Bronchial epithelial cell (primary cell): Measurements from ENCODE around the gene MAP7D2. TPM values are rescaled to one million over a fixed set of nuclear protein-coding genes. Genes with fewer than 3 reads are reported as not detected.
"Not testable (repeated sequence)": the region's sequence is repeated elsewhere in the genome, so short reads cannot be mapped to it uniquely, and the experiment has no call there.

Experiments used
- DNase-seq: peaks from one replicate; pipeline ENCODE4 v3.0.0-alpha.2; 2010; ENCODE audit warnings: low read depth
- FAIRE-seq: peaks from 2 replicates; lab custom pipeline; 2011; peaks lifted over from hg19 to GRCh38; lab: Jason Lieb, UNC
- H3K27me3 ChIP-seq: 2 replicates; pipeline ENCODE4 v1.5.1; 2011; ENCODE audit warnings: low read length; ENCODE audit not compliant: control insufficient read depth, insufficient read depth
- H3K36me3 ChIP-seq: 2 replicates; pipeline ENCODE4 v1.5.1; 2011; ENCODE audit warnings: low read length; ENCODE audit not compliant: control insufficient read depth, insufficient read depth
- H3K4me3 ChIP-seq: 2 replicates; pipeline ENCODE4 v1.5.1; 2011; ENCODE audit warnings: mild to moderate bottlenecking, low read depth, low read length, control low read depth
- total RNA-seq: library from RNA; depleted of rRNA; stranded (reverse); fragments of >200 nt; gene quantifications from 2 replicates; pipeline ENCODE4 v1.2.1, GENCODE V29; 2014
- TF ChIP-seq, protein P1 (sequence below): IDR thresholded peaks from 2 replicates; pipeline ENCODE4 v1.5.1; 2011; ENCODE audit warnings: mild to moderate bottlenecking, moderate library complexity, low read length, control low read depth, inconsistent platforms; ENCODE audit not compliant: insufficient read depth, severe bottlenecking

Gene MAP7D2
- total RNA-seq, 1 donor from 2014 or later, result under 0.01 TPM

DNA sequence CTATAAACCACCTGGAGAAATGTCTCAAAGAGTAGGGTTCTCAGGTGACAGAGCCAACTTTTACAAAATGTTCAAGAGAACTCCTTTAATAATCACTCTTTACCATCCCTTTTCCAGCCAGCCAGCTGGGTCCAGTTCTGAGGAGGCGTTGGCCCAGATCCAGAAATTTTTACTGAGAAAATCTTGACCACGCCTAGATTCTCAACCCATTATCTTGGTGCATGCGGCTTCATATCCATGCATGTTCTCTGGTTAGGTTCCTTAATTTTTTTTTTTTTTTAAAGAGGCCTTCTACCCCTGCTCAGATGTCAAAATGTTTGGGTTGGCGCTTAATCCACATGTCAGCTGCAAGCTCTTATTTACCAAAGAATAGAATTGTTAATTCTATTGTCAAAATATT, 12.0 kb upstream of the MAP7D2 start:
- Histone ChIP-seq H3K27me3 (no peaks in the 10 kb centered on the region), H3K4me3 (no peak overlapping the region), H3K36me3 (peaks cover 1% of the 10 kb centered on the region)
- TF ChIP-seq, protein P1, sequence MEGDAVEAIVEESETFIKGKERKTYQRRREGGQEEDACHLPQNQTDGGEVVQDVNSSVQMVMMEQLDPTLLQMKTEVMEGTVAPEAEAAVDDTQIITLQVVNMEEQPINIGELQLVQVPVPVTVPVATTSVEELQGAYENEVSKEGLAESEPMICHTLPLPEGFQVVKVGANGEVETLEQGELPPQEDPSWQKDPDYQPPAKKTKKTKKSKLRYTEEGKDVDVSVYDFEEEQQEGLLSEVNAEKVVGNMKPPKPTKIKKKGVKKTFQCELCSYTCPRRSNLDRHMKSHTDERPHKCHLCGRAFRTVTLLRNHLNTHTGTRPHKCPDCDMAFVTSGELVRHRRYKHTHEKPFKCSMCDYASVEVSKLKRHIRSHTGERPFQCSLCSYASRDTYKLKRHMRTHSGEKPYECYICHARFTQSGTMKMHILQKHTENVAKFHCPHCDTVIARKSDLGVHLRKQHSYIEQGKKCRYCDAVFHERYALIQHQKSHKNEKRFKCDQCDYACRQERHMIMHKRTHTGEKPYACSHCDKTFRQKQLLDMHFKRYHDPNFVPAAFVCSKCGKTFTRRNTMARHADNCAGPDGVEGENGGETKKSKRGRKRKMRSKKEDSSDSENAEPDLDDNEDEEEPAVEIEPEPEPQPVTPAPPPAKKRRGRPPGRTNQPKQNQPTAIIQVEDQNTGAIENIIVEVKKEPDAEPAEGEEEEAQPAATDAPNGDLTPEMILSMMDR, result no peak
- no peak for DNase-seq
- FAIRE-seq, result no peak

DNA sequence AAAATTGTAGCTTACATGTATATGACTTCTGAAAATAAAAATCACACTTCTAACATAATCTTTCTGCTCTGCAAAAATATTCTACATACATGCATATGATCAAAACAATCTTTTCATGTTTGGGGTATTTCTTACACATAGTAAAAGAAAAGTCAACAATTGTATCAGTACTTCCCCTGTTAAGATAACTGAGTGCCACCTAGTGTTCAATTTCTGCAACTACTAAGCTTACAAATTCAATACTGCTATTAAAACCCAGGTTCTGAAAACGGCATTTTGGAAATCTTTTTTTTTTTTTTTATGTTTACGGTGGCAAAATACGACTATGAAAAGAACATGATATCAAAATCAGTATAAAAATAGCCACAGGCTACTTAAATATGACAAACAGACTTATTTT, 10.7 kb upstream of the MAP7D2 start:
- FAIRE-seq, result peak; percentile 85
- H3K4me3 ChIP-seq, H3K27me3 ChIP-seq, H3K36me3 ChIP-seq, DNase-seq: not testable (repeated sequence)

DNA sequence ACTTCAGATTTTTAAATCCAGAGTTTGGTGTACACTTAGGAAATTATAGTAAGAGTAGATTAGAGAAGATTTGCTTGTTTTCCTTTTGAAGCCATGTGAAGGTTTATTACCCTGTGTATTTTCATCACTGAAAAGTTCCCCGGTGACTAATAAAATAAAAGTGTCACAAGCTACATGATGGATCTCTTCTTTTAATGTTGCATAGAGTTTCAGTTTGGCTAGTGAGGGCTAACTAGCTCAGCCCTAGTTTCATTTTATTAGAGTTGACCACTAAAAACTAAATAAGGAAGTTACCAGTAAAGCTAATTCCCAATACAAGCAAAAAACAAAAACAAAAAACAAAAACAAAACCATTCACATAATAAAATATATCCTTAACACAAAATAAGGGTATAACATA, 10.1 kb upstream of the MAP7D2 start:
- H3K27me3 ChIP-seq, FAIRE-seq, H3K4me3 ChIP-seq, H3K36me3 ChIP-seq, DNase-seq: not testable (repeated sequence)

DNA sequence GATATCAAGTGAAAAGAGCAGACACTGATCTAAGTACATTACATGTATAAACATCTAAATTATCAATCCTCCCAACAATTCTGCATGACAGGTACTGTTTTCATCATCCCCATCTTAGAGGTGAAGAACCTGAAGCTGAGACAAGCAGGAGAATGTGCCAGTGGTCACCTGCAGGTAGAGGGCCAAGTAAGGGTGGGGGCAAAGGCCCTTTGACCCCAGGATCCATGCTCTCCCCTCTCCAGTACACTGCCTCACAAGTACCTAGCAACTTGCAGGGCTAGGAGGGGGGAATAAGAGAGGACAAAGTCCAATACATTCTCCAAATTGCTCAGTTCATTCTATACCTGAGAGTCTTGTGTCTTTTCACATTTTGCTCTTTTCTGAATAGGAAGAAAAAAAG, 8.3 kb upstream of the MAP7D2 start:
- Histone ChIP-seq H3K4me3 (no peak overlapping the region), H3K27me3 (no peaks in the 10 kb centered on the region), H3K36me3 (peaks cover 1% of the 10 kb centered on the region)
- DNase-seq (no peak), FAIRE-seq (no peak)
- TF ChIP-seq, protein P1, result no peak

DNA sequence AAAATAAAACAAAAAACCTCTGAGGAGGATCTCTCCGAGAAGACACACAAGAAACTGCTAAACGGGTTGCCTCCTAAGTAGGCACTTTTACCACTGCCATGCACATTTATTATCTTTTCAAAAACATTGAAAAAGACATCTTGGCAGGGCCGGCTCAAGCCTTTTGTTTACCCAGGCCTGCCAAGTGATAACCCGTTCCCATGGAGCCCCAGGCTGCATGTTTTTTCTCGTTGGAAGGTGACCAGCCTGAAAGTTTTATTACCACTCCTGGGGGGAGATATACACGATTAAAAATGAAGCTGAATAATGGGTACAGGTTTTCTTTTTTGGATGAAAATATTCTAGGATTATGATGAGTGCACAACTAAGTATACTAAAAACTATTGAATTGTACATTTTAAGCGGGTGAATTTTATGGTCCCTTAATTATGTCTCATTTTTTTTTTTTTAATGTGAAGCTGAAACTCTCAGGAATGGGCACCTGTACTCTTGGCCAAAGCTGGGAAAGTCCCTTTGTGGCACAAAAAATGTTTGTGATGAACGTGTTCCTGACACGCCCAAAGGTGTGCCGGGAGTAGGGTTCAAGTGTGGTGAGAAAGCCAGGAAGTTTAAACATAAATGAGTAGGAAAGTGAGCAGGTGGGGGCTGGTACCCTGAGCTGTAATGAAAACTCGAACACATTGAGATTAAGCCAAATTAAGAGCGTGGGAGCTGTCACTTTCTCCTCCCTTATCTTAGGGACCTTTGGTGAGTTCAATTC, 1.5 kb upstream of the MAP7D2 start:
- FAIRE-seq (no peak), DNase-seq (peak; percentile 48)
- TF ChIP-seq, protein P1, result no peak
- Histone ChIP-seq H3K36me3 (no peaks in the 10 kb centered on the region), H3K27me3 (no peaks in the 10 kb centered on the region), H3K4me3 (no peak overlapping the region)

DNA sequence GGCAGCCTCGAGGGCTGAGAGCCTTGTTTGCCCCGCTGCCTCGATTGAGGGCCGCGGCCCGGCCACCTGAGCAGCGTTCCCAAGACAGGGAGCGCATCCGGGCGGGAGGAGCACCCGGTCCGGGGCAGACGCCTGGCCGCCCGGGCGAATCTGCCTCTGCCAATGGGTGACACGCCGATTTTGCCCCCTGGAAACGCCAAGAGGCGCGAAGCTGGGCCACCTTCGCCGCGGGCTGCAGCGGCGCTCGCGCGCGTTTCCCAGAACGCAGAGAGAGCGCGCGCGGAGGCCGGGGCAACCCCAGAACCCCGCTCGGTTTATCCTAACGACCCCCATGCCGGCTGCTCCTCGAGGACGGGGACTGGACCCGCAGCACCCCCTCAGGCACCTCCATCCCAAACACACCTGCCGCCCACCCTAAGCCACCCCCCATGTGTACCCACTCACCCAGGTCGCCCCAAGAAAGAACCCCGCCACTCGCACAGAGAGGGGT, 575 bp downstream of the MAP7D2 start:
- H3K27me3 ChIP-seq, result no peaks in the 10 kb centered on the region
- FAIRE-seq, result no peak
- no peak for DNase-seq
- no peaks in the 10 kb centered on the region for H3K36me3 ChIP-seq
- no peak overlapping the region for H3K4me3 ChIP-seq
- TF ChIP-seq, protein P1, result no peak
